GM18951 (cell line): ENCODE data around the gene ZG16.
"Not testable (repeated sequence)": the region's sequence is repeated elsewhere in the genome, so short reads cannot be mapped to it uniquely, and the experiment has no call there.

Experiments
- POLR2A ChIP-seq: IDR thresholded peaks from 4 replicates; pipeline ENCODE4 v1.6.1; 2011; ENCODE audit warnings: mild to moderate bottlenecking; ENCODE audit not compliant: insufficient read length, insufficient read depth; ENCODE audit errors: extremely low read depth
- in situ Hi-C: fragments of 300-500 bp; cut with MboI; formaldehyde crosslinking; loops from one replicate; pipeline ENCODE4 v1.12.0; 2022; ENCODE audit warnings: low sequenced_read_pairs, mixed read lengths, inconsistent platforms; ENCODE audit not compliant: unreplicated experiment

The ZG16 gene

DNA sequence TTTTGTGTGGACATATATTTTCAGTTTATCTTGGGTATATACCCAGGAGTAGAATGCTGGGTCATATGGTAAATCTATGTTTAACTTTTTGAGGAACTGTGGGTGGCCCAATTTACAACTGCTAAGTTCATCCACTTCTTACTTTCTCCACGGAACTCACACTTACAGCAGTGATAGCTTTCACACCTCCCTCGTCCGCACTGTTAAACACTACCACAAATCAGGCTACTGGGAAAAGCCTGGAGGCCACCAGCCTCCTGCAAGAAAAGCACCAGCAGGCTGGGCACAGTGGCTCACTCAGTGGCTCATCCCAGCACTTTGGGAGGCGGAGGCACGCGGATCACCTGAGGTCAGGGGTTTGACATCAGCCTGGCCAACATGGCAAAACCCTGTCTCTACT, 14.7 kb upstream of the ZG16 start:
- in situ Hi-C loops = no loop called here

GRCh38 chr16:29765167-29766032, 12.7 kb upstream of the ZG16 start:
- TF ChIP-seq POLR2A = no peak
- in situ Hi-C loops = no loop called here

More for the DNA sequence above, 14.7 kb upstream of the ZG16 start:
- no peak for TF ChIP-seq POLR2A

- in situ Hi-C loops = no loop called here
- TF ChIP-seq POLR2A = no peak
Observed at GRCh38 chr16:29766571-29766970, 11.5 kb upstream of the ZG16 start.

GRCh38 chr16:29767062-29767461, 11.0 kb upstream of the ZG16 start:
- in situ Hi-C loops = no loop called here
- no peak for TF ChIP-seq POLR2A

GRCh38 chr16:29769507-29769906, 8.5 kb upstream of the ZG16 start:
- no peak for TF ChIP-seq POLR2A
- in situ Hi-C loops = no loop called here

DNA sequence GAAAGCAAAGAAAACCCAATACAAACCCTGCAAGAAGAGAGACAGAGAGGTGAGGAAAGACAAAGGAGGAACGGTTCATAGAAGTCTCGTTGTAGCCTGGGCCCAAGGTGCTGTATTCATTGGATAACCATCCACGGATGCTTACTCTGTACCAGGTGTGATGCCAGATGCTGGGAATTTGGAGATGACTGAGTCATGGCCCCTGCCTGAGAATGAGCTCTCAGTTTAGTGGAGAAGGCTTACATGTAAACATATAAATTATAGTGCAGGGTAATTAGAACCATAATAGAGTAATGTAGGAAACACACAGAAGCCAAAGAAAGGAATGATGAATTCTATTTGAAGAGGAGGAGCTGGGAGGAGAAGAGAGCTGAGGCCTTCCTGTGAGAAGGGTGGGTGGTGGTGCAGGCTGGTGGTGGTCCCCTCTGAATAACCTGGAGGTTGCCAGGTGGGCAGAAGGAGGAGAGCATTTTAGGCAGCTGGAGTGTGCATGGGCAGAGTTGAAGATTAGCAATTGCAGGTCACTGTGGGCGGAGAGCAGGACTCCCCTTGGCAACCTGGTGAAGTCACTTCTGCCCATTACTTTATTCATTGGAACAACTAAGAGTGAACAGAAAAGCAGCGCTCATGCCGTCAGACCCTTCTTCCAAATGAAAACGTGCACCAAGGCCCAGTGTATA, 7.7 kb upstream of the ZG16 start:
- TF ChIP-seq POLR2A = no peak
- in situ Hi-C loops = no loop called here

- in situ Hi-C loops = not testable (repeated sequence)
Observed at GRCh38 chr16:29772330-29772729, 5.7 kb upstream of the ZG16 start.

- TF ChIP-seq POLR2A = no peak
- in situ Hi-C loops = no loop called here
Observed at GRCh38 chr16:29774730-29775129, 3.3 kb upstream of the ZG16 start.

DNA sequence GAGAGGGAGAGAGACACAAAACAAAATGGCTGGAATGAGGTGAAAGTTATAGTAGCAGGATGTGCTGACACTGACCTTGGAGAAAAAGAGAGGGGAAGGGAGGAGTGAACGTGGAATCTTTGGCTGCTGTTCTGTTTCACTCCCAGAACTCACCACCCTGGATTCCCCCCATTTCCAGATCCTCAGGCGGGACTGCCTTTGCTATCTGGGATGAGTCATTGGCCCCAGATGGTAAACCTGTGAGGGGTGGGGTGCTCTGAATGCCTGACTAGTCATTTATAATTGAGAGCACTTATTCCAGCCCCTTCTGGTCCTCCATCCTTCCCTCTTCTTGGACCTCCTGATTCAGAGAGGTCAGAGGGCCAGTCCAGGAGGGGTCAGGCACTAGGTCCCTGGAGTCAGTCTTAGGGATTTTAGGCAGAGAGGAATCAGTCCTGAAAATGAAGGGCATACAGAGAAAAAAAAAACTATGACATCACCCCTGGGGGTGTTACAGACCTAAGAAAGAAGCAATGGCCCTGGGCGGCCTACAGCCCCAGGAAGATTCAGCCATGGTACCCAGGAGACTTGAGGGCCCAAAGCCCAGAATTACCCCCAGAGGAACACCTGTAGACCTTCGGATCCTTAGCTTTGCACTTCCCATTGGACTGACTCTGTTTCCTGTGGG, 2.2 kb upstream of the ZG16 start:
- in situ Hi-C loops = no loop called here
- TF ChIP-seq POLR2A = no peak

- no peak for TF ChIP-seq POLR2A
- in situ Hi-C loops = no loop called here
Observed at GRCh38 chr16:29779474-29779873, 1.4 kb downstream of the ZG16 start.

DNA sequence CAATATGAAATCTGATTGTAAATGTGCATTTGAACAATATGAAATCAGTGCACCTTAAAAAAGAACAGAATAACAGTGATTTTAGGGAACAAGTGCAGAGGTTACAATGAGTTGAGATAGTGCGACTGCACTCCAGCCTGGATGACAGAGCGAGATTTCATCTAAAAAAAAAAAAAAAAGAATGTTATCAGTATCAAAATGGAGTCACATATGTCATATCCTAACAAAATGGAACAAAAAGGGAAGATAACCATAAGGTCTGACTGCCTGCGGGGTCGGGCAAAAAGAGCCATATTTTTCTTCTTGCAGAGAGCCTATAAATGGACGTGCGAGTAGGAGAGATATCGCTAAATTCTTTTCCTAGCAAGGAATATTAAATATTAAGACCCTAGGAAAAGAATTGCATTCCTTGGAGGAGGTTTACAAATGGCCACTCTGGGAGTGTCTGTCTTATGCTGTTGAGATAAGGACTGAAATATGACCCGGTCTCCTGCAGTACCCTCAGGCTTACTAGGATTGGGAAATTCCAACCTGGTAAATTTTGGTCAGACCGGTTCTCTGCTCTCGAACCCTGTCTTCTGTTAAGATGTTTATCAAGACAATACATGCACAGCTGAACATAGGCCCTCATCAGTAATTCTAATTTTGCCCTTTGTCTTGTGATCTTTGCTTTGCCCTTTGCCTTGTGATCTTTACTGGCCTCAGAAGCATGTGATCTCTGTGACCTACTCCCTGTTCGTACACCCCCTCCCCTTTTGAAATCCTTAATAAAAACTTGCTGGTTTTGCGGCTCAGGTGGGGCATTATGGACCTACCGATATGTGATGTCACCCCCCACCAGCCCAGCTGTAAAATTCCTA, 5.3 kb downstream of the ZG16 start:
- in situ Hi-C loops = loop anchor here (10.0 kb wide), 1 partner anchor 59 kb away; no protein-coding TSS in a partner anchor

DNA sequence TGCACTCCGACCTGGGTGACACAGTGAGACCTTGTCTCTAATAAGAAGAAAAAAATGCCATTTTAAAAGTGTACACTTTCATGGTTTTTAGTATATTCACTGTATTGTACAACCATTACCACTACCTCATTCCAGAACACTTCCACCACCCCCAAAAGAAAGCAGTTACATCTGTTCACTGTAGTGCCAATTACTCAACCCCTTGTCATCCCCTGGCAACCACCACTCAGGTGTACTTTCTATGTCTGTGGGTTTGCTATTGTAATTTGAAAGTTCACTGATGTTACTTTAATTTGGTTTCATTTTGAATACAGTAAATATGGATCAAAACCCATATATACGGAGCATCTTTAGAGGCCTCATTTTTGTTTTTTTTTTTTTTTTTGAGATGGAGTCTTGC, 6.1 kb downstream of the ZG16 start:
- in situ Hi-C loops = loop anchor here (10.0 kb wide), 1 partner anchor 59 kb away; no protein-coding TSS in a partner anchor
- no peak for TF ChIP-seq POLR2A
